Measurements from ENCODE around the gene LCK.

DNA sequence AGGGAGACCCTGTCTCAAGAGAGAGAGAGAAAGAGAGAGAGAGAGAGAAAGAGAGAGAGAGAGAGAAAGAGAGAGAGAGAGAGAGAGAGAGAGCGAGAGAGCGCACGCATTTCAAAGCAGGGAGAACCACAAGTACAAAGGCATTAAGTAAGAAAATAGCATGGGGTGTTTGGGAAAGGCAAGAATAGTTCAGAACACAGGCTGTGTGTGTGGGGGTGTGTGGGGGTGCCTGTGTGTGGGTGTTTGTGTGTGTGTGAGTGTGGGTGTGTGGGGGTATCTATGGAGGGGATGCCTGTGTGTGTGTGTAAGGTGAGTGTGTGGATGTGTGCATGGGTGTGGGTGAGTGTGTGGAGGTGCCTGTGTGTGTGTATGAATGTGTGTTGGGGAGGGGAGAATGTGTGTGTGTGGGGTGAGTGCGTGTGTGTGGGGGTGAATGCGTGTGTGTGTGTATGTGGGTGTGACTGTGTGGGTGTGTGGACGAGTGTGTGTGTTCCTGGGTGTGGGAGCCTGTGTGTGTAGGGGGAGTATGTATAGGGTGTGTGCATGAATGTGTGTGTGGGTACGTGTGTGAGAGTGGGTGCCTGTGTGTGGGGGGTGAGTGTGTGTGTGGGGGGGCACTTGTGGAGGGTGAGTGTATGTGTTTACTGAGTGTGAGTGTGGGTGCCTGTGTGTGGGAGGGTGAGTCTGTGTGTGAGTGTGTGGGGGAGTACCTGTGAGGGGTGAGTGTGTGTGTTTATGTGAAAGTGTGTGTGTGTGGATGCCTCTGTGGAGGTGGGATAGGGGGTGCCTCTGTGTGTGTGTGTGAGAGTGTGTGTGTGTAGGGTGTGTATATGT, 21.7 kb downstream of the LCK start:
- TF ChIP-seq YY1 (IDR thresholded peaks at IDR 0.05; ENCODE audit: insufficient read depth, insufficient read length) = no peak
- no peak for TF ChIP-seq ZNF274 (IDR thresholded peaks at IDR 0.05; ENCODE audit: low read depth, low read length)
- no peak for TF ChIP-seq SUZ12 (IDR thresholded peaks at IDR 0.05; ENCODE audit: extremely low read depth, insufficient read depth, insufficient read length)
